HG03460 (cell line): ENCODE measurements around the gene RANBP3.

ENCODE experiments used
- ATAC-seq: cut with Tn5 transposase; IDR thresholded peaks from one replicate; pipeline ENCODE4 v1.9.1; 2021; ENCODE audit not compliant: unreplicated experiment

The RANBP3 gene

GRCh38 chr19:5908773-5909442, 69.0 kb downstream of the RANBP3 start:
- no peak for ATAC-seq

DNA sequence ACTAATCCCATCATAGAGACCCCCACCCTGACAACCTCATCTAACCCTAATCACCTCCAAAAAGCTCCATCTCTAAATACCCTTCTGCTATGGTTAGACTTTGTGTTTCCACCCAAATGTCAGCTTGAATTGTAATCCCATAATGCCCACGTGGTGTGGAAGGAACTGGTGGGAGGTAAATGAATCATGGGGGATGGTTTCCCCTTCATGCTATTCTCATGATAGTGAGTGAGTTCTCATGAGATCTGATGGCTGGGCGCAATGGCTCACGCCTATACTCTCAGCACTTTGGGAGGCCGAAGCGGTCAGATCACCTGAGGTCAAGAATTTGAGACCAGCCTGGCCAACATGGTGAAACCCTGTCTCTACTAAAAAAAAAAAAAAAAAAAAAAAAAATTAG, 70.7 kb downstream of the RANBP3 start:
- ATAC-seq = no peak

DNA sequence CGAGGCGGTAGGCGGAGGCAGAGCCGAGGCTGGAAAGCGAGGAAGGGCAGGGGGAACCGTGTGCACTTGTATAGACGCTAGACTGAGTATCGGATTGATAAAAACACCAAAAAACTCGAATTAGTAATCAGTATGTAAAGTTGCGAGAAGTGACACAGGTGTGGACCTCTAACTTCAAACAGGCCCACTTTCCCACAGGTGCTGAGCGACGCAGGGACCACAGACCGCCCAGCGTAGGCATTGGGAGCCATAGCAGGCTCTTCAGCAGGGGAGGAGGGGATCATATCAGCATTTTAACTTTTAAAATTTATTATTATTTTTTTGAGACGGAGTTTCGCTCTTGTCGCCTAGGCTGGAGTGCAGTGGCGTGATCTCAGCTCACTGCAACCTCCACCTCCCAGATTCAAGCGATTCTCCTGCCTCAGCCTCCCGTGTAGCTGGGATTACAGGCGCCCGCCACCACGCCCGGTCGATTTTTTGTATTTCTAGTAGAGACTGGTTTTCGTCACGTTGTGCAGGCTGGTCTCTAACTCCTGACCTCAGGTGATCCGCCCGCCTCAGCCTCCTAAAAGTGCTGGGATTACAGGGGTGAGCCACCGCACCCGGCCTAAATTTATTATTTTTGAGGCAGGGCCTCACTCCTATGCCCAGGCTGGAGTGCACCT, 72.7 kb downstream of the RANBP3 start:
- ATAC-seq = no peak

DNA sequence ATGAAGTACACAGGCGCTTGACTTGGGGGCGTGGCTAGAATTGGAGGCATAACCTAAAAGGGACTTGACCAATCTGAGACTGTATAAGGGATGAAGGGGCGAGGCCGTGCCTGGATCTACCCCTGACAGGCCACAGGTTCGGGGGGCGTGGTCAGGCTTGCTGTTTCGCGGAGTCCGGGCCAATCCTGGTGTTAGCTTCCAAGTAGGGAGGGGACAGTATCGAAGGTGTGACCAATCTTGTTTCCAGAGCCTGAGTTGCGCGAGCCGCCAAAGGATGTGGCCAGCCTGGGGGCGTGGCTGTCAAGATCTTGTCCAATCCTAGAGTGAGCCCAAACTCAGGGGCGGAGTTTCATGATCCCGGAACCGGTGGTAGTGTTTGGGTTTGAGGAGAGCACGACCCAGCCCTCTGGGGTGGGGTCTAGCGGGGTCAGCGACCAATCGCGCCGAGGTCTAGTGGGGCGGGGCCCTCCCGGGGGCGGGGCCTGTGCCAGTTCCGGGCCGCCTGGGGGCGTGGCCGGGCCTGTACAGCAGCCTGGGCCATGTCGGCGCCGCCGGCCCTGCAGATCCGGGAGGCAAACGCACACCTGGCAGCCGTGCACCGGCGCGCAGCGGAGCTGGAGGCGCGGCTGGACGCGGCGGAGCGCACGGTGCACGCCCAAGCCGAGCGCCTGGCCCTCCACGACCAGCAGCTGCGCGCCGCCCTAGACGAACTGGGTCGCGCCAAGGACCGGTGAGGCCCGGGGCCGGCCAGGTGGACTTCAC, 73.4 kb downstream of the RANBP3 start, which contains the start of gene VMAC:
VMAC (plus strand) TSS at position 521 of the 762 bp plus-strand sequence; CDS start at position 540, 19 bp downstream.
- peak; percentile 76 for ATAC-seq

- ATAC-seq = peak; percentile 34
These were observed 74.2 kb downstream of the RANBP3 start, which contains the start of gene NDUFA11 for GRCh38 chr19:5903624-5904351. NDUFA11 (minus strand) TSS chr19:5903790; CDS start chr19:5903708, 82 bp downstream.

GRCh38 chr19:5903056-5903623, 74.8 kb downstream of the RANBP3 start:
- ATAC-seq = no peak

DNA sequence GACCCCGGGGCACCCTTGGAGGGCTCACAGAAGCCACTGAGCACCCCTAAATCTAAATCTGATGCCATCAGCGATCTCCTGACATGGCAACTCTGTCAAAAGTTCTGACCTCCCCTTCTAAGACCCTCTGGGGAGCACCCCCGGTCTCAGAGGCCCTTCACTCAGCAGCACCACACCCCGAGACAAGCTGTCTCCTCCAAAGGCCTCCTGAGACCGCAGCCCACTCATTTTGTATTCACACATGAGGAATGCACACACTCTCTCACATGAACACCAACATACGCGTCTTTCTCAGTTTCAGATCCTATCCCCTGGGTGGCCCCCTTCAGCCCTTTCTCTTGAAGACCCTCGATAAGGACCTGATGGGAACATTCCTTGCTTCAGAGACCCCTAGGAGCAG, 77.0 kb downstream of the RANBP3 start:
- ATAC-seq = no peak

DNA sequence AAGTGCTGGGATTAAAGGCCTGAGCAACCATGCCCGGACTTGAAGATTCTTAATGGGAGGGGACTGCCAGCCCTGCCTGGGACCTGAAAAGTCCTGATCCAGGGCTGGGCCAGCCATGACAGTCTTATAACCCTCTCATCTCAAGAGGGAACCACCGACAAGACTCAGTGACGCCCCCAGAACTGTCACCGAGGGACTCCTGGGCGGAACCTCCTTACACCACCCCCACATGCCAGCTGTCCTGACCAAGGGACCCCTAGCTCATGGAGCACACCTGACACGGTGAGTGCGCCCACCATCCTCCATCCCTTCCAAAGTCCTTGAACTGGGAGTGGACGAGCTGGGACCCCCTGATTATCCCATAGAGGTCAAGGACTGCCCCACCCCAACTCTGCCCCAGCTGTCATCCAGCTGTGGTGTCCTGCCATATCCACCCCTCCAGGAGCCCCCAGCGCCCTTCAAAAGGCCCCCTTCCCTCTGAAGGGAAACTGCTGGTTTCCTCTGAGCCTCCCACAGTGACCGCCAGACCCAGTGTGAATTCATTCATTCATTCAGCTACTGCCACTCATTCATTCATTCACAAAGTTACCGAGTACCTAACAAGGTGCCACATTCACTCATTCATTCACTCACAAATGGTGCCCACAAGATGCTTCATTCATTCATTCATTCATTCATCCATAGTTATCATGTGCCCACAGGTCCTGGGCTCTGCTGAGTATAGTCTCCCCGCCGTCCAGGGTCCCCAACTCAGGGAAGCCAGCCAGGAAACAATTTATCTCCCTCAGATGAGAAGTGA, 78.0 kb downstream of the RANBP3 start:
- no peak for ATAC-seq

- ATAC-seq = no peak
These were observed 80.6 kb downstream of the RANBP3 start for GRCh38 chr19:5897189-5897969.

DNA sequence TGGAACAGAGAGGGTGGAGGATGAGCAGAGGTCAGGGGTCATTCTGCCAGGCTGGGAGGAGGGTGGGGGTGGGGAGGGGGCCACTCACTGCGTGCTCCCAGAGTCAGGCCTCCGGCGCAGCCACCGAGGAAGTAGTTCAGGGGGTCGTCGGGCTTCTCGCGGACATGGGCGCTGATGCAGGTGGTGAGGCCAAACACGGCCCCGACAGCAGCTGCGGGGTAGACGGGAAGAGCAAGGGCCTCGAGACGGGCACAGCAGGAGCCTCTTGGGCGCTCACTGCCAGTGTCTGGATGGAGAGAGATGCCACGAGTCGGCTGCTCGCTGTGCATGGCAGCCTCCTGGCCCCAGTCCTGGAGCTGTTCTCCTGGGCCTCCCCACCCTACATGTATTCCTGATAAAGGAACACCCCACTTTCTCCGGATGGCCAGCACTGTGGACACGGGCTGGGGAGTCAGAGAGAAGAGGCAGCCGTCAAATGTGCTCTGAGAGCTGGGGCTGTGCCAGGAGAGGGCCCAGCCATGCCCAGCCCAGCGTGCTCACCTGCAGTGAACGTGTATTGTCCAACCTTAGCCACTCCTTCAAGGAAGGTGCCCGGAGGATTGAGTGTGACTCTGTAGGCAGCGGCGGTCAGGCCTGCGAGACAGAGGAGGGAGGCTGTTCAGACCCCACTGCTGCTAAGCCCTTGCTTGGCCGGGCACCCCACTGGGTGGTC, 81.4 kb downstream of the RANBP3 start:
- ATAC-seq = no peak

GRCh38 chr19:5895890-5896289, 82.0 kb downstream of the RANBP3 start:
- ATAC-seq = no peak

- ATAC-seq = no peak
These were observed 82.5 kb downstream of the RANBP3 start for GRCh38 chr19:5895409-5895808.

GRCh38 chr19:5894704-5895349, 83.1 kb downstream of the RANBP3 start:
- ATAC-seq = no peak

DNA sequence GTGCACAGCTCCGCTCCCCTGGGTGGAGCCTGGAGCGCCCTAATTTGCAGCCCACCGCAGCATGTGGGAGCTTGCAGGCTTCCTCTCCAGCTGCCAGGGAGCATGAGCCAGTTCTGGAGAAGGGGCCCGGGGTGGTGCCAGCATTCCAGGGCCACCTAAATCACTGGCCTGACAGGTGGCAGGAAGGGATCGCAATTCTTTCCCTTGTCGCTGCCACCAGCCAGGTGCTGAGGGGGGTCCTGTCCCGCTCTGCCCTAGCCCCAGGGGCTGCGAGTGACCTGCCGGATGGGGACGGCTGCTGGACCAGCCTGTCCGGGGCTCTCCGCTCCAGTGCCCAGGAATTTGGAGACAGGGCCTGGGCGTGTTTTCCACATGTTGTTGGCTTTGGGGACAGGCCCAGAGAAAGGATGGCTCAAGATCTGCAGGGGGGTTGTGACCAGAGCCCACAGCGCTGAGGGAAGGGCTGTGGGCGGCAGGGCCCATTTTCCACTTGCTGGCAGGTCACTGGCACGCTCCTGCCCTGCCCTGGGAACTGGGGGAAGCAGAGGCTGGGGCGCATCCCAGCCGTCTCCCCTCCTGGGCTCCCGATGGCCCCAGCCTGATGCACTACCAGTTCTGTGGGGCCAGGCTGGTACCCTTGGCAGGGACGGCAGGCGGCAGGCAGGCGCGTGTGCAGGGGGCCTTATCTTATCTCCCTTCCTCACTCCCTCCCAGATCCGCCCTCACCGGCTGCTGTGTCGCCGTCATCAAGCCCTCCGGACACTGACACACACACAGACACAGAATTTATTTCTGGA, 83.8 kb downstream of the RANBP3 start:
- no peak for ATAC-seq

DNA sequence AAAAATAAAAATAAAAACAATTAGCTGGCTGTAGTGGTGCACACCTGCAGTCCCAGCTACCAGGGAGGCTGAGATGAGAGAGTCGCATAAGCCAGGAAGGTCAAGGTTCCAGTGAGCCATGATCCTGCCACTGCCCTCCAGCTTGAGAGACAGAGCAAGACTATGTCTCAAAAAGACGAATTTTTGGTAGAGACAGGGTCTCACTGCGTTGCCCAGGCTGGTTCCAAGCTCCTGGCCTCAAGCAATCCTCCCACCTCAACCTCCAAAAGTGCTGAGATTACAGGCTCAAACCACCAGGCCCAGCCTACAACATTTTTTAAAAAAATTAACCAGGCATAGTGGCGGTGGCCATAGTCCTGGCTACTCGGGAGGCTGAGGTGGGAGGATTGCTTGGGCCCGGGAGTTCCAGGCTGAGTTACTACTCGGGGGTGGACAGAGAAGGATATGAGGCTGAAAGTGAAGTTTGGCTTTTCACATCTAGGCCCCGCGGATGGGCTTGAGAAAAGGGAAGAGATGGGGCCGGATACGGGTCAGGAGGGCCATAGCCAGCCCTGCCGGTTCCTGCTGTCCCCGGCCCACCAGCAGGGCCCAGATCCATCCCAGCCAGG, 84.5 kb downstream of the RANBP3 start:
- no peak for ATAC-seq

DNA sequence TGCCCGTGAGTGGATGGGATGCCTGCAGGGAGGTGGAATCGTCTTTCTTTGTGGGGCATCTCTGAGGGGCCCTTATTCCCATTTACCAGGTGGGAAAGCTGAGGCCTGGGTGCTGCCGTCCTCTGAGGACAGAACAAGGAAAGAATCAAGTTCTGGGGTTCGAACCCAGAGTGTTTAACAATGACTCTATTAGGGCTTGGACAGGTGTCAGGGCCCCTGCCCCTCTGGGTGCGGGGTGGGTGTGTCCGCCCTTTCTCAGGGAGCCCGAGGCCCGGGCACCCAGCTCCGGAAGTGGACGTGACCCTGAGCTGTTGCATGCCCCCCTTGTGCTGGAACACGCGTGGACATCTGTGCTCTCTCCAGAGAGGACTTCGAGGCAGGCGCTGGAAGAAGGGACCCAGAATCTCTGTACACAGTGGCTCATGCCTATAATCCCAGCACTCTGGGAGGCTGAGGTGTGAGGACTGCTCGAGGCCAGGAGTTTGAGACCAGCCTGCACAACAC, 85.1 kb downstream of the RANBP3 start:
- no peak for ATAC-seq
